Measurements from ENCODE around the gene RNGTT.

DNA sequence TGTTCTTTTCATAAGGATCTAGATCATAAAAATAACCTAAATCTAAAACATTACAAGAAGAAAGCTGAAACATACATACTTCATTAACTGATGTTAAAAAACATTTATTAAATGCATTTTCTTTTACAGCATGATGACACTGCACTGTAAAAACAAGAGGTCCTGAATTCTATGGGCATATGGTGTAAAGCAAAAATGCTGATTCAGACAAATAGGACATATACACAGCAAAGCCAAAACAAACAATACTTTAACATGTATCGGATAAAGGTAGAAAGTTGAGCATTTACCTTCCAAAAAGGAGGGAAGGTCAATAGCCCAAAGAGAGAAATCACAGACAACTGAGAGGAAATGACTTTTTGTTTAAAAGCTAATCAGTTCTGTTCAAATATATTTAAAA lies 221.5 kb downstream of the RNGTT start:
- TF ChIP-seq YY1 (IDR thresholded peaks at IDR 0.05; ENCODE audit: low read depth) (no peak), EP300 (IDR thresholded peaks at IDR 0.05; ENCODE audit: borderline replicate concordance) (no peak), TEAD4 (IDR thresholded peaks at IDR 0.05) (no peak)

Data from Ishikawa (cell line).